Activated CD4-positive, CD25-positive, alpha-beta regulatory T cell treated with anti-CD3 and anti-CD28 coated beads, Interleukin-2, amount 50 U/mL, for 72 hours (primary cell): Measurements from ENCODE around the gene CLCN1.

Experiments
- DNase-seq: peaks from one replicate; pipeline ENCODE4 v3.0.0; 2021

The CLCN1 gene

GRCh38 chr7:143369678-143370651 lies 54.1 kb downstream of the CLCN1 start:
- DNase-seq, result no peak

- DNase-seq, result no peak
Observed at GRCh38 chr7:143372070-143372469, 56.2 kb downstream of the CLCN1 start.

GRCh38 chr7:143373255-143373794 lies 57.4 kb downstream of the CLCN1 start:
- no peak for DNase-seq

GRCh38 chr7:143374561-143374960 lies 58.6 kb downstream of the CLCN1 start:
- DNase-seq, result no peak

GRCh38 chr7:143375298-143376034 lies 59.6 kb downstream of the CLCN1 start:
- DNase-seq, result no peak

- DNase-seq, result no peak
Observed at GRCh38 chr7:143376396-143376795, 60.5 kb downstream of the CLCN1 start.

- DNase-seq, result no peak
Observed at GRCh38 chr7:143379611-143380259, 63.8 kb downstream of the CLCN1 start.

GRCh38 chr7:143380260-143380645 lies 64.3 kb downstream of the CLCN1 start:
- peak; percentile 89 for DNase-seq

GRCh38 chr7:143380646-143381426 lies 64.9 kb downstream of the CLCN1 start, which contains the start of gene ZYX:
ZYX (plus strand) TSS chr7:143381345; CDS start chr7:143381572, 227 bp downstream.
- peak; percentile 89 for DNase-seq

- DNase-seq, result no peak
Observed at GRCh38 chr7:143381427-143382125, 65.7 kb downstream of the CLCN1 start.

GRCh38 chr7:143382126-143382790 lies 66.3 kb downstream of the CLCN1 start:
- DNase-seq, result no peak

- DNase-seq, result no peak
Observed at GRCh38 chr7:143382791-143383641, 67.1 kb downstream of the CLCN1 start.

- DNase-seq, result no peak
Observed at GRCh38 chr7:143383642-143383957, 67.7 kb downstream of the CLCN1 start.

GRCh38 chr7:143384148-143384547 lies 68.2 kb downstream of the CLCN1 start:
- no peak for DNase-seq

- no peak for DNase-seq
Observed at GRCh38 chr7:143384661-143385631, 69.0 kb downstream of the CLCN1 start.

- DNase-seq, result no peak
Observed at GRCh38 chr7:143385891-143386781, 70.2 kb downstream of the CLCN1 start.

GRCh38 chr7:143387156-143387975 lies 71.5 kb downstream of the CLCN1 start:
- DNase-seq, result no peak
